IMR-90 (cell line): ENCODE results near the gene KRTAP5-9. TPM values are rescaled to one million over a fixed set of nuclear protein-coding genes. Genes with fewer than 3 reads are reported as not detected.
"Not testable (repeated sequence)": the region's sequence is repeated elsewhere in the genome, so short reads cannot be mapped to it uniquely, and the experiment has no call there.

Experiments
- ATAC-seq: fragments of 200-7000 bp; cut with Tn5 transposase; 2 replicates; pipeline ENCODE4 v1.9.1; 2020; ENCODE audit warnings: low read depth, mild to moderate bottlenecking, moderate library complexity
- BruUV-seq: library from RNA; stranded (reverse); fragments of 400-500 nt; replicated peaks from 2 replicates; lab custom pipeline; 2021; lab: Mats Ljungman, UMichigan
- CTCF ChIA-PET: fragments of 300-600 bp; formaldehyde crosslinking; extraction: SDS; loops from one replicate; lab custom pipeline; 2021; ENCODE audit warnings: antibody characterized with exemption; lab: Yijun Ruan, JAX
- POLR2A ChIA-PET: fragments of 300-600 bp; sonication (Branson Sonifier 250); formaldehyde crosslinking; loops from one replicate; lab custom pipeline; 2022; ENCODE audit warnings: antibody characterized with exemption; ENCODE audit not compliant: unreplicated experiment; lab: Charles Lee
- DNase-seq: peaks from one replicate; pipeline ENCODE4 v3.0.0; 2013
- H2AFZ ChIP-seq: replicated peaks from 2 replicates; pipeline ENCODE3; 2013; ENCODE audit warnings: low read length, mild to moderate bottlenecking; ENCODE audit not compliant: poor library complexity
- H2AK5ac ChIP-seq: 2 replicates; pipeline ENCODE4 v1.6.1; 2013; ENCODE audit warnings: low read depth, low read length, inconsistent platforms
- H2AK9ac ChIP-seq: replicated peaks from 2 replicates; pipeline ENCODE3; 2013; ENCODE audit warnings: mild to moderate bottlenecking, low read depth, low read length, moderate library complexity; ENCODE audit not compliant: poor library complexity
- H2BK120ac ChIP-seq: 2 replicates; pipeline ENCODE4 v1.6.1; 2013; ENCODE audit warnings: low read depth, low read length, inconsistent platforms
- H2BK15ac ChIP-seq: 3 replicates; pipeline ENCODE4 v1.6.1; 2013; ENCODE audit warnings: low read depth, low read length, inconsistent platforms
- H2BK20ac ChIP-seq: 2 replicates; pipeline ENCODE4 v1.6.1; 2013; ENCODE audit warnings: low read depth, mild to moderate bottlenecking, inconsistent platforms, low read length, moderate library complexity
- H2BK5ac ChIP-seq: 2 replicates; pipeline ENCODE4 v1.6.1; 2013; ENCODE audit warnings: mild to moderate bottlenecking, low read depth, low read length, inconsistent platforms; ENCODE audit not compliant: poor library complexity, severe bottlenecking
- H3K14ac ChIP-seq: replicated peaks from 2 replicates; pipeline ENCODE4 v1.6.1; 2013; ENCODE audit warnings: low read depth, low read length, inconsistent platforms
- H3K18ac ChIP-seq: 2 replicates; pipeline ENCODE4 v1.6.1; 2013; ENCODE audit warnings: low read depth, low read length, control low read depth
- H3K23ac ChIP-seq: 2 replicates; pipeline ENCODE4 v1.6.1; 2013; ENCODE audit warnings: low read depth, low read length, inconsistent platforms
- H3K27ac ChIP-seq: 2 replicates; pipeline ENCODE4 v1.5.1; 2013; ENCODE audit warnings: mild to moderate bottlenecking, control low read depth, low read length; ENCODE audit not compliant: insufficient read depth
- H3K27me3 ChIP-seq: 2 replicates; pipeline ENCODE4 v1.6.1; 2013; ENCODE audit warnings: low read length; ENCODE audit not compliant: control insufficient read depth, insufficient read depth
- H3K36me3 ChIP-seq: 2 replicates; pipeline ENCODE4 v1.6.1; 2013; ENCODE audit warnings: low read length, mixed read lengths; ENCODE audit not compliant: control insufficient read depth, insufficient read depth
- H3K4ac ChIP-seq: 2 replicates; pipeline ENCODE4 v1.6.1; 2013; ENCODE audit warnings: low read depth, low read length, inconsistent platforms
- H3K4me1 ChIP-seq: 2 replicates; pipeline ENCODE4 v1.6.1; 2013; ENCODE audit warnings: low read length, mixed read lengths; ENCODE audit not compliant: control insufficient read depth, insufficient read depth
- H3K4me2 ChIP-seq: 2 replicates; pipeline ENCODE4 v1.6.1; 2013; ENCODE audit warnings: low read depth, mild to moderate bottlenecking, control low read depth, low read length, moderate library complexity
- H3K4me3 ChIP-seq: 2 replicates; pipeline ENCODE4 v1.5.1; 2013; ENCODE audit warnings: low read depth, mild to moderate bottlenecking, control low read depth, low read length, moderate library complexity; ENCODE audit not compliant: insufficient read depth
- H3K56ac ChIP-seq: 2 replicates; pipeline ENCODE4 v1.6.1; 2013; ENCODE audit warnings: low read length, inconsistent platforms; ENCODE audit not compliant: insufficient read depth; ENCODE audit errors: extremely low read depth
- H3K79me1 ChIP-seq, 2 experiments: 2 replicates each; pipeline ENCODE4 v1.6.1; 2013; ENCODE audit warnings: low read length in 2 of 2, inconsistent platforms in 1 of 2, low read depth in 1 of 2
- H3K9ac ChIP-seq: 2 replicates; pipeline ENCODE4 v1.6.1; 2013; ENCODE audit warnings: low read depth, low read length, control low read depth
- H3K9me1 ChIP-seq: 2 replicates; pipeline ENCODE4 v1.6.1; 2013; ENCODE audit warnings: low read length, inconsistent platforms; ENCODE audit not compliant: insufficient read depth
- H3K9me3 ChIP-seq: 2 replicates; pipeline ENCODE4 v1.6.1; 2013; ENCODE audit warnings: low read length; ENCODE audit not compliant: control insufficient read depth, insufficient read depth
- H4K20me1 ChIP-seq: 2 replicates; pipeline ENCODE4 v1.6.1; 2013; ENCODE audit warnings: low read length, inconsistent platforms; ENCODE audit not compliant: insufficient read depth
- H4K5ac ChIP-seq: 2 replicates; pipeline ENCODE4 v1.6.1; 2013; ENCODE audit warnings: mild to moderate bottlenecking, low read depth, low read length, control low read depth
- H4K8ac ChIP-seq, 2 experiments: 2 replicates each; pipeline ENCODE4 v1.6.1; 2013; ENCODE audit warnings: low read depth in 2 of 2, low read length in 2 of 2, control low read depth in 1 of 2, inconsistent platforms in 1 of 2
- H4K91ac ChIP-seq: 2 replicates; pipeline ENCODE4 v1.6.1; 2013; ENCODE audit warnings: low read depth, low read length, inconsistent platforms; ENCODE audit not compliant: insufficient read depth
- FOS ChIP-seq: fragments of 150-350 bp; IDR thresholded peaks from 2 replicates; pipeline ENCODE4 v1.6.1; 2016; ENCODE audit warnings: low read depth, low read length
- MAZ ChIP-seq: IDR thresholded peaks from 2 replicates; pipeline ENCODE4 v1.6.1; 2012; ENCODE audit warnings: low read depth, mild to moderate bottlenecking, low read length, improper control_type of control experiment, moderate library complexity, borderline replicate concordance
- NFE2L2 ChIP-seq: fragments of 150-350 bp; IDR thresholded peaks from 2 replicates; pipeline ENCODE4 v1.6.1; 2016; ENCODE audit warnings: low read depth, mild to moderate bottlenecking, low read length
- SMC3 ChIP-seq: fragments of 150-350 bp; IDR thresholded peaks from 2 replicates; pipeline ENCODE4 v1.6.1; 2016; ENCODE audit warnings: low read depth, mild to moderate bottlenecking, antibody characterized with exemption, low read length, moderate library complexity
- WGBS, 2 experiments: methylation state at CpG; one replicate each; pipeline versions ENCODE4 v1.1.5 to v1.1.7; 2013; ENCODE audit warnings: missing lambda C conversion rate in 2 of 2; ENCODE audit not compliant: insufficient read length in 1 of 2; ENCODE audit errors: extremely low coverage in 2 of 2; 5-methylcytosine and 5-hydroxymethylcytosine counted together
- dilution Hi-C: fragments of 300-500 bp; cut with HindIII; formaldehyde crosslinking; loops from one replicate; pipeline ENCODE4 v1.14.3; 2018; ENCODE audit warnings: low sequenced_read_pairs; ENCODE audit not compliant: unreplicated experiment
- in situ Hi-C: fragments of 300-500 bp; cut with MboI; formaldehyde crosslinking; loops from 3 replicates; pipeline ENCODE4 v1.14.3; 2019; ENCODE audit warnings: low sequenced_read_pairs, inconsistent platforms, mixed read lengths
- intact Hi-C: fragments of 100-400 bp; cut with micrococcal nuclease; formaldehyde crosslinking; loops from 2 replicates; pipeline ENCODE4 v1.10.0; 2022
- polyA plus RNA-seq, 3 experiments: library from polyadenylated mRNA; depleted of rRNA; stranded (reverse); fragments of >200 nt; gene quantifications; 2 replicates each; pipeline ENCODE4 v1.2.3, GENCODE V29; 2012; ENCODE audit warnings: low replicate concordance in 1 of 3
- total RNA-seq: library from RNA; depleted of rRNA; stranded (reverse); fragments of >200 nt; gene quantifications from 2 replicates; pipeline ENCODE4 v1.2.3, GENCODE V29; 2012

The KRTAP5-9 gene
- total and polyA plus RNA-seq, 2 of the 4 experiments (the other 2 are of a cell fraction), result 0.09 TPM; not detected in 1

- Histone ChIP-seq H2BK20ac (no peak overlapping the region), H2BK5ac (no peak overlapping the region), H3K4me3 (no peak overlapping the region), H3K36me3 (no peaks in the 10 kb centered on the region), H4K91ac (no peak overlapping the region), H4K5ac (no peak overlapping the region), H3K9me1 (no peaks in the 10 kb centered on the region), H2AK9ac (no peak overlapping the region), H3K79me1 (no peaks in the 10 kb centered on the region), H3K14ac (no peak overlapping the region), H3K18ac (no peak overlapping the region), H2BK120ac (no peak overlapping the region), H3K4me1 (no peaks in the 10 kb centered on the region), H2BK15ac (no peak overlapping the region), H2AFZ (no peak overlapping the region), H2AK5ac (no peak overlapping the region), H3K27ac (no peak overlapping the region), H3K56ac (no peak overlapping the region), H4K20me1 (no peaks in the 10 kb centered on the region), H4K8ac (no peak overlapping the region), H3K4ac (no peak overlapping the region), H3K4me2 (no peak overlapping the region), H3K9ac (no peak overlapping the region), H3K27me3 (peaks cover 10% of the 10 kb centered on the region), H3K9me3 (no peaks in the 10 kb centered on the region), H3K23ac (no peak overlapping the region)
- intact Hi-C loops (no loop called here), dilution Hi-C loops (no loop called here), in situ Hi-C loops (no loop called here)
- ATAC-seq (no peak), DNase-seq (no peak)
- ChIA-PET POLR2A (no interaction called here), CTCF (no interaction called here)
- TF ChIP-seq SMC3 (no peak), FOS (no peak), MAZ (no peak), NFE2L2 (no peak)
- WGBS, 2 experiments, result 100% methylated on average over 3 of the region's 9 CpGs; no CpG with 5 or more reads in 1 of the 2 experiments
- no TSS peak for BruUV-seq
These were observed 10.7 kb upstream of the KRTAP5-9 start for GRCh38 chr11:71537537-71537936.

GRCh38 chr11:71537977-71538665, 10.1 kb upstream of the KRTAP5-9 start, which contains the start of gene KRTAP5-8:
Gene KRTAP5-8 (plus strand): TSS chr11:71538025. CDS start chr11:71538056, 31 bp downstream.
- H4K8ac ChIP-seq, H3K79me1 ChIP-seq, H3K4ac ChIP-seq, dilution Hi-C loops, H3K23ac ChIP-seq, H3K4me3 ChIP-seq, H2AK9ac ChIP-seq, H3K56ac ChIP-seq, intact Hi-C loops, H3K36me3 ChIP-seq, H3K4me1 ChIP-seq, H3K27ac ChIP-seq, H3K14ac ChIP-seq, H4K5ac ChIP-seq, H2AFZ ChIP-seq, H3K18ac ChIP-seq, CTCF ChIA-PET, ATAC-seq, in situ Hi-C loops, POLR2A ChIA-PET, H4K91ac ChIP-seq, H3K9me1 ChIP-seq, H2BK120ac ChIP-seq, H2BK5ac ChIP-seq, H4K20me1 ChIP-seq, H3K9me3 ChIP-seq, H3K27me3 ChIP-seq, H3K9ac ChIP-seq, H2BK15ac ChIP-seq, BruUV-seq, DNase-seq, H2BK20ac ChIP-seq, H2AK5ac ChIP-seq, H3K4me2 ChIP-seq: not testable (repeated sequence)
- no CpG with 5 or more reads among the region's 4 CpGs for WGBS, 2 experiments
